HG03135 (cell line): ENCODE measurements around the gene CNGA4.

Experiments used
- ATAC-seq: cut with Tn5 transposase; IDR thresholded peaks from one replicate; pipeline ENCODE4 v1.9.1; 2021; ENCODE audit warnings: mild to moderate bottlenecking, moderate library complexity; ENCODE audit not compliant: unreplicated experiment

CNGA4 gene, protein sequence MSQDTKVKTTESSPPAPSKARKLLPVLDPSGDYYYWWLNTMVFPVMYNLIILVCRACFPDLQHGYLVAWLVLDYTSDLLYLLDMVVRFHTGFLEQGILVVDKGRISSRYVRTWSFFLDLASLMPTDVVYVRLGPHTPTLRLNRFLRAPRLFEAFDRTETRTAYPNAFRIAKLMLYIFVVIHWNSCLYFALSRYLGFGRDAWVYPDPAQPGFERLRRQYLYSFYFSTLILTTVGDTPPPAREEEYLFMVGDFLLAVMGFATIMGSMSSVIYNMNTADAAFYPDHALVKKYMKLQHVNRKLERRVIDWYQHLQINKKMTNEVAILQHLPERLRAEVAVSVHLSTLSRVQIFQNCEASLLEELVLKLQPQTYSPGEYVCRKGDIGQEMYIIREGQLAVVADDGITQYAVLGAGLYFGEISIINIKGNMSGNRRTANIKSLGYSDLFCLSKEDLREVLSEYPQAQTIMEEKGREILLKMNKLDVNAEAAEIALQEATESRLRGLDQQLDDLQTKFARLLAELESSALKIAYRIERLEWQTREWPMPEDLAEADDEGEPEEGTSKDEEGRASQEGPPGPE

GRCh38 chr11:6238902-6239301 lies at the start of gene CNGA4:
Gene CNGA4 (plus strand): TSS chr11:6239089. CDS start chr11:6239207, 118 bp downstream.
- ATAC-seq, result no peak

- ATAC-seq, result no peak
Measured at GRCh38 chr11:6191742-6192141, 47.1 kb upstream of the CNGA4 start.

- ATAC-seq, result no peak
Measured at GRCh38 chr11:6194065-6194581, 44.8 kb upstream of the CNGA4 start.

DNA sequence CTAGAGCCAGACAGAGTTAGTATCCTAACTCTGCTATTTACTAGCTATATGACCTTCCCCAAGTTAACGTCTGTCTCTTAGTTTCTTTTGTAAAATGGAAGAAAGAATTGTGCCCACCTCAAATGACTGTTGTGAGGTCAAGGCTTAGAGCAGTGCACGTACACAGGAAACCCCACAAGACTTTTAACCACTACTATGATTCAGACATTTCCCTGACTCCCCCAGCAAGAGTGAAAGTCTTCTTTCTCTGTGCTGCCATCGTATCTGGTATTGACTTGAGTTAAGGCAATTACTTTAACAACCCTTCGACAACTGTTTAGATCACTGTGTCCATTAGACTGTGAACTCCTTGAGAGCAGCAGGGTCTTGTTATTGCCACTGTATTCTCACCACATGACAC lies 42.5 kb upstream of the CNGA4 start:
- ATAC-seq, result no peak

DNA sequence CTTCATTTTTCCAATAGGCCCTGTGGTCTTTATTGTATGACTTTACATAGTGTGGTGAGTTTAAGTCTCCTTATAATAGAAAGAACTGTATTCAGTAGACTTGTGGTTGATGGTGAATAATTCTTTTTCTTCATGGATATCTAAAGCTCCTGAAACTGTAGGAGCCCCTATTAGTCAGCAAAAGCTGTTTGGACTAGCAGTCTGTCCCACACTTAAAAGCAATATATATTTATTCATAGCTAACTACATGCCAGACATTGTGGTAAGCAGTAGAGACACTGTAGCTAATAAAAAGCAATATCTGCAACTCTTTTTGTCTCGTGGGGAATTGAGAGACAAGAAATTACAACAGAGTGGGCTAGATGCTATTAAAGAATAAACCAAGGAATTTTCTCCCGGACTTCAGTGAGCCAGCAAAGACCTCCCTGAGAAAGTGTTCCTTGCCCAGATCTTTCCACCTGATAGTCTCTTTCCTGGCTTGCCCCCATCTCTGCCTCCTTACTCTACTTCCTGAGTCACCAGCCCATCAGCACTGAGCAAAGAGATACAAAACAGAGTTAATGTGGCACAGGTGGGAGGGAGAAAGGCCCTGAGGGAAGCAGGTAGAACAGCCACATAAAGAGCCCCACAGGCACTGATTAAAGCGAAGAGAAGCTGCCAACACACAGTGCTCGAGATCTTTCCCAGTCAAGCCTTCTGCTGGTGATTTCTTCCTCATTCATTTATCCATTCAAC lies 41.3 kb upstream of the CNGA4 start:
- ATAC-seq, result no peak

GRCh38 chr11:6199174-6199810 lies 39.6 kb upstream of the CNGA4 start, which contains the start of gene OR52W1:
Gene OR52W1 (plus strand): TSS chr11:6199224. CDS start chr11:6199224, 0 bp downstream.
- no peak for ATAC-seq

DNA sequence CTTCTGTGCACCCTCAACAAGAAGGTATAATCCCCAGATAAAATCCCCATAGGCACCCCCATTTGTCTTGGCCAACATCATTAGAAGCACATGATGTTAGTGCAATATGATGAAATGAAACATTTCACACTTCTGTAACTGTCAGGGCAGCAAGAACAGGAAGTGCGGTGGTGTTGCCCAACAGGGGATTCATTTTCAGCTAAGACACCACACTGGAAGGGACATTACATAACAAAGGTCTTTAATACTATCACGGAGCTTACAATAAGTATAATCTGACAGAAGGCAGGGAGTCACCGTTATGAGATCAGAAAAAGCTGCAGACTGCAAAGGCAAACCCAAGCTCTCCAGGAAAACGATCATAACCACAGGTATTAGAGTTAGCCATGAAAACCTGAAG lies 37.9 kb upstream of the CNGA4 start:
- no peak for ATAC-seq

DNA sequence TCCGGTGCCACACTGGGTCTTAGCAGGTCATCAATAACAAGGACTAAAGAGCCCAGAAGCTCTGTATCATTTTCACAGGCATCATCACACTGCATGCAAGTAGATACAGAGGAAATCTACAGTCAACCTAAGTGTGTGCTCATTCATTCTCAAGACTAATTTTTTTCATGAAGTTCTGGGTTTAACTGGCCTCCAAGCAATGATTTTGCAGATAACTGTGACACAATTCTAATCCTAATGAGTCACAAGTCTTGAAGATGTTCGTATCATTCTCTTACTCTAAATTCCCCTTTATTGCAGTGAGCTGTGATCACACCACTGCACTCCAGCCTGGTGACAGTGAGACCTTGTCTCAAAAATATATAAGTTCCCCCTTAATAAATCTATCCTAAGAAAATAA lies 37.4 kb upstream of the CNGA4 start:
- ATAC-seq, result no peak

GRCh38 chr11:6202041-6202440 lies 36.8 kb upstream of the CNGA4 start:
- ATAC-seq, result no peak

DNA sequence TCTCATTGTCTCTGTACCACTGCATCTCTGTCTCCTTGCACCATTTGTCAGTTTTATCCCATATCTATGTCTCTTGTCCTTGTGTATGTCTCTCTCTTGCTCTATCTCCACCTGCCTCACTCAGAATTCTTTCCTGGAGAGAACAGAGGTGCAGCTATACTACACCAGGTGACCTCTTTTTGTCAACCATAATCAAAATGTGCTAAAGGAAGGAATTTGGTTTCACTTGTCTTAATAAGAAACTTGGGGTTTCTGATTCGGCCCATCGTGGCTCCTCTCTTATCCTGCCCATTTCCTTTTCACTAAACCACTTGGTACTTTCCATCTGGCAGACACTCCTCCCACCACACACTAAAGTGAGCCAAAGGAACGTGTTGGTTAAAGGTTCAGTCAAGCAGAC lies 35.6 kb upstream of the CNGA4 start:
- peak; percentile 82 for ATAC-seq

- ATAC-seq, result no peak
Measured at GRCh38 chr11:6204706-6205105, 34.2 kb upstream of the CNGA4 start.

DNA sequence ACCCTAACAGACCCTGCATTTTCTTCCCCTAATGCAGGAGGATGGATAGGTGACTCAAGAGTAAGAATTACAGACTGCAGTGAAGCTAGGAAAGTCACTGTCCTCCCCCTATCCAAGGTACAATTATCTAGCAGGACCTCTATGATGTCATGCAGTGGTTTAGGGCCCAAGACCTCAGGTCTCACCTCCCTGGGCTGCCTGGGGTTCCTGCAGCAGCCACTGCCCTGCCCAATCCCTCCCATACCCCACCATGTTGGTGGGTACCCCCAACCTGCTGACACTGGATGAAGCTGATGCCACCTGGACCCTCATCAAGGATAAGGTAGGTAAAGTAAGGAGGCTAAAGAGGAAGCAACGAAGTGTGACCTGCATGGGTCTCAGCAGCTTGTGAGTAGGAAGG lies 33.5 kb upstream of the CNGA4 start, which contains the start of gene C11orf42:
Gene C11orf42 (plus strand): TSS at position 192 of the 400 bp plus-strand sequence. CDS start 59 bp downstream, at position 251.
- ATAC-seq, result no peak

- ATAC-seq, result no peak
Measured at GRCh38 chr11:6206456-6207180, 32.3 kb upstream of the CNGA4 start.

GRCh38 chr11:6209801-6210200 lies 29.1 kb upstream of the CNGA4 start:
- no peak for ATAC-seq

DNA sequence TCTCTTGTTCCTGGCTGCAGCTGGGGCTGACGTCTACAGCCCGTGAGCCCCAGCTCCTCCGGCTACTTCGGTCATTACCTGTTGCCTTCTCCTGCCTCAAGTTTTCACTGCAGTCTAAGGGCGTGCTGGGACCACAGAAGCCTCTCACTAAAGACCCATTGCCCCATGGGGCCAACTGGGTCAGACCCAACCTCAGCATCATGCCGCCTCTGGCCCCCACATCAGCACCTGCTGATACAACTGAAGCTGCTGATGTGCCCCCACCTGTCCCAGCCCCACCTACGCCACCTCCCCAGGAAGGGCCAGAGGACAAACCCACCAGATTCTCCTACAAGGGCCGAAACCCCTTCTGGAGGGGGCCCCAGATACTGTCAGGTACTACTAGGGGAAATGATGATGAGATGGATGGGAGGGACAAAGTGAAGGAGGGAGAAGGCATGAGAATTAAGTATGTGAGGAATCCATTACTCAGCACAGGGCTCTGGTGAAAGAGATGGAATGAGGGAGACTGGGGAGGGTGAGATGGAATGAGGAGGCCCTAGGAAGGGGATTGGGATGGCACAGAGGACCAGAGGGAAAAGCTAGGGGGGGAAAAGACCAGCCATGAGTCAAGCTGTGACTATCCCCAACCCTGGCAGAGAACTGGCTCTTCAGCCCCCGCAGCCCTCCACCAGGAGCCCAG lies 28.5 kb upstream of the CNGA4 start:
- ATAC-seq, result no peak

DNA sequence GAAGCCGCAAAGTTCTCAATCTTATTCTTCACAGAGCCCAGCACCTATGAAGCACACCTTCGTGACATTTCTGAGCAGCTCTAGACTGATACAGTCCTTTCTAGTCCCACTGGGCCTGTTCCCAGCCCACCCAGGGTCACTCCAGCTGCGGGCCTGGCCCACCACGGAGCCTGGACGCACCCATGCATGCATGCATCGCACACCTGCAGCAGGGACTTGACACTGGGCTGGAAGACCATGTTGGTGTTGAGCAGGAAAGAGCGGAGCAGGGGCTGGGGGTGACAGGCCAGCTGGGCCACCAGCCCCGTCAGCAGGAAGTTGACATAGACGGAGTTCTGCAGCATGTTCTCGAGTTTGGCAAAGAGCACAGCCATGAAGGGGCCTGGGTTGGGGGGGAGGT lies 24.4 kb upstream of the CNGA4 start:
- ATAC-seq, result no peak

GRCh38 chr11:6216501-6216900 lies 22.4 kb upstream of the CNGA4 start:
- no peak for ATAC-seq

DNA sequence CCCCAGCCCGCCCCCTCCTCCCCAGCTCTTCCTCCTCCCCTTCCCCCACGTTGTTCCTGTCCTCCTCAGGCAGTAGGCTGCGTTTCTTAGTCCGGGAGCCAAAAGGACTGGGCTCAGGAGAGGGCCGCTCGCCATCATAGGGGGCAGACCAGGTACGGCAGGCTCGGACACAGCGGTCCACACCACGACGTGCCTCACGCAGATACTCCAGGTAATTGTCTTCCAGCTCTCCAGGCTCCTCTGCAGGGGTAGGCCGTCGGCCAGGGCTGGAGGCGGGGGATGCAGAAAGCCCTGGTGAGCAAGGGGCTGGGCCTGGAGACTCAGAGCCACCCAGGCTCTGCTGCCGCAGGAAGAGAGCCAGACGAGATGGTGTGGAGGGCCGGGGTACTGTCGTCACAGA lies 21.2 kb upstream of the CNGA4 start:
- ATAC-seq, result no peak

GRCh38 chr11:6219359-6219758 lies 19.5 kb upstream of the CNGA4 start:
- ATAC-seq, result no peak

DNA sequence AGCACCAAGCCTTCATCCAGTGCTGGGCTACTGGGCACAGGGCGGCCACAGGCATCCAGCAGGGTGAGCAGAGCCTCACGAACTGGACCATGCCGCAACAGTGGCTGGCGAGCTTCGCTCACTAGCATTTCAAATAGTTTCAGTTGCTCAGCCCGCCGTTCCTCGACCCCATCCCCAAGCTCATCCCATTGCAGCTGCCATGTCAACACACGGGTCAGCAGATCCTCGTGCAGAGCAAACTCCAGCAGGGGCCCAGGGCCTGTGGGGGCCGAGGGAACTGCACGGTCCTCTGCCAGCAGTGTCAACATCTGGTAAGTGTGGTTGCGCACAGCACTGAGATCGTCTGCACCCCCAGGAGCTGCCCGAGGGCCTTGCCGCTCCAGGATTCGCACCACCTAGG lies 15.0 kb upstream of the CNGA4 start:
- ATAC-seq, result no peak
